Cardiac atrium fibroblast (primary cell): ENCODE data around the gene MKS1. TPM values are rescaled to one million over a fixed set of nuclear protein-coding genes. Genes with fewer than 3 reads are reported as not detected.

Source experiments
- total RNA-seq: library from RNA; depleted of rRNA; stranded (reverse); fragments of >200 nt; gene quantifications from 2 replicates; pipeline ENCODE4 v1.2.3, GENCODE V29; 2015

The MKS1 gene
- total RNA-seq, result 13.4 and 16.2 TPM in 2 replicates

GRCh38 chr17:58219007-58219788 is at the start of gene MKS1:
Gene MKS1, minus strand, starts transcription at chr17:58219255. Its CDS starts 25 bp downstream, at chr17:58219230.

GRCh38 chr17:58238147-58238634 is 19.1 kb upstream of the MKS1 start, which contains the start of gene LPO:
Gene LPO, plus strand, starts transcription at chr17:58238584. Its CDS starts 4,396 bp downstream, at chr17:58242980.

GRCh38 chr17:58192612-58193011 is 26.4 kb downstream of the MKS1 start, which contains the start of gene EPX:
Gene EPX, plus strand, starts transcription at chr17:58192726. Its CDS starts 121 bp downstream, at chr17:58192847.

DNA sequence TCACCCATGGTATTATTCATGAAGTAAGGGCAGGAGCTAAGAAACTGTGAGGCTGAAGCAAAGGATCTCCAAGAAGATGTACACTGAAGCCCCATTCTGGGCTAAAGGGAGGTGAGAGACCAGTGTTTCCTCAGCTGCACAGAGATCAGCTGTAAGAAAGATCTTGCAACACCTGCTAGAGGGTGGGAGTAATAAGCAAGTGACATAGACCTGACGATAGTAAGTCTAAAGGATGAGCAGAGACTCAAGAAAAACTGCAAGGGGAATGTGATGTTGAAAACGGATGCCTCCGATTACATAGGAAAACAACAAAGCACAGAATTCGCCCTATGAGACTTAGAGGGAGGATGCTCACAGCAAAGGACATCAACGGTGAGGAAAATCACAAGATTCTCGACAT is 52.4 kb downstream of the MKS1 start, which contains the start of gene OR4D2:
OR4D2 (plus strand) TSS at position 301 of the 400 bp plus-strand sequence. CDS start 2,674 bp downstream, outside the sequence.

Other genes starting within 250 kb of the MKS1 start
- gene VEZF1, start 231.0 kb downstream of the MKS1 start, total RNA-seq, result 17.9 and 24.1 TPM in 2 replicates
- gene SRSF1, start 212.0 kb downstream of the MKS1 start, total RNA-seq, result 165 and 182 TPM in 2 replicates
- gene DYNLL2, start 135.8 kb downstream of the MKS1 start, total RNA-seq, result 11.3 and 12.5 TPM in 2 replicates
- gene OR4D1, start 70.9 kb downstream of the MKS1 start, total RNA-seq, result not detected in 2 replicates
- not detected in 2 replicates for gene OR4D2, start 52.3 kb downstream of the MKS1 start, total RNA-seq
- gene EPX, start 26.5 kb downstream of the MKS1 start, total RNA-seq, result not detected in 2 replicates
- gene LPO, start 19.3 kb upstream of the MKS1 start, total RNA-seq, result not detected in 2 replicates
- not detected in 2 replicates for gene MPO, start 61.7 kb upstream of the MKS1 start, total RNA-seq
- gene TSPOAP1, start 109.5 kb upstream of the MKS1 start, total RNA-seq, result 0.32 TPM in 1 of 2 replicates, not detected in the other
- 30.5 and 40.5 TPM in 2 replicates for gene SUPT4H1, start 132.9 kb upstream of the MKS1 start, total RNA-seq
- gene RNF43, start 198.3 kb upstream of the MKS1 start, total RNA-seq, result 0.32 TPM in 1 of 2 replicates, not detected in the other